Measurements from ENCODE around the gene KCNG1.

DNA sequence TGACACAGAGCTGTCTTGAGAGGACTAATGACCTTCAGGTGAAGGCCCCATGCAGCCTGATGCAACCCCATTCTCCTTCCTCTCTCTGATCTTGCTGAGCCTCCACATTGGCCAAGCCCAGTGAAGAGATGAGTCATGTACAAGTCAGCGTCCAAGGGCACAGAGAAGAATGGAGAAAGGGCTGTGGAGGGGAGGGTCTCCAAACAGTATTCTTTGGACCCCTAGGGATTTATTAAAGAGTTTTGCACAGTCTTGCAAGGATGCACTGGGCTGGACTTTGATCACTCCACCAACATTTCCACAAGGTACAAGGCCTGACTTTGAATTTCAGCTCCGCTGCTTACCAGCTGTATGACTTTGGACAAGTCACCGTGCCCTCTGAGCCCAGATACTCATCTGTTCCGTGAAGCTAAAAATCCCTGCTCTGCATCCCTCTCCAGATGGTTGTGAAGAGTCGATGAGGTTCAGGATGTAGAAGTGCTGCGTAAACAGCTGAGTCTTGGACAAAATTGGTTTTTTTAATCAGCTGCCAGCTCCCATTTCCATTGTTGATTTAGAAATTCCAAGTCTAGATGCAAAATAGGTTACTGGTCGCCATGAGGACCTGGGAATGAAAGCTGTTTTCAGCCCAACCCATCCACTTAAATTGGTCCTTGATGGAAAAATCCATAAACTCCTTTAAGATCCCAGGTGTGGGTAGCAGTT is 14.1 kb upstream of the KCNG1 start:
- TF ChIP-seq SMC3 (conservative IDR thresholded peaks at IDR 0.05; ENCODE audit: poor library complexity) = no peak
- TF ChIP-seq, protein P1, sequence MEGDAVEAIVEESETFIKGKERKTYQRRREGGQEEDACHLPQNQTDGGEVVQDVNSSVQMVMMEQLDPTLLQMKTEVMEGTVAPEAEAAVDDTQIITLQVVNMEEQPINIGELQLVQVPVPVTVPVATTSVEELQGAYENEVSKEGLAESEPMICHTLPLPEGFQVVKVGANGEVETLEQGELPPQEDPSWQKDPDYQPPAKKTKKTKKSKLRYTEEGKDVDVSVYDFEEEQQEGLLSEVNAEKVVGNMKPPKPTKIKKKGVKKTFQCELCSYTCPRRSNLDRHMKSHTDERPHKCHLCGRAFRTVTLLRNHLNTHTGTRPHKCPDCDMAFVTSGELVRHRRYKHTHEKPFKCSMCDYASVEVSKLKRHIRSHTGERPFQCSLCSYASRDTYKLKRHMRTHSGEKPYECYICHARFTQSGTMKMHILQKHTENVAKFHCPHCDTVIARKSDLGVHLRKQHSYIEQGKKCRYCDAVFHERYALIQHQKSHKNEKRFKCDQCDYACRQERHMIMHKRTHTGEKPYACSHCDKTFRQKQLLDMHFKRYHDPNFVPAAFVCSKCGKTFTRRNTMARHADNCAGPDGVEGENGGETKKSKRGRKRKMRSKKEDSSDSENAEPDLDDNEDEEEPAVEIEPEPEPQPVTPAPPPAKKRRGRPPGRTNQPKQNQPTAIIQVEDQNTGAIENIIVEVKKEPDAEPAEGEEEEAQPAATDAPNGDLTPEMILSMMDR (IDR thresholded peaks at IDR 0.05; ENCODE audit: poor library complexity, severe bottlenecking) = no peak
- TF ChIP-seq, protein P2, sequence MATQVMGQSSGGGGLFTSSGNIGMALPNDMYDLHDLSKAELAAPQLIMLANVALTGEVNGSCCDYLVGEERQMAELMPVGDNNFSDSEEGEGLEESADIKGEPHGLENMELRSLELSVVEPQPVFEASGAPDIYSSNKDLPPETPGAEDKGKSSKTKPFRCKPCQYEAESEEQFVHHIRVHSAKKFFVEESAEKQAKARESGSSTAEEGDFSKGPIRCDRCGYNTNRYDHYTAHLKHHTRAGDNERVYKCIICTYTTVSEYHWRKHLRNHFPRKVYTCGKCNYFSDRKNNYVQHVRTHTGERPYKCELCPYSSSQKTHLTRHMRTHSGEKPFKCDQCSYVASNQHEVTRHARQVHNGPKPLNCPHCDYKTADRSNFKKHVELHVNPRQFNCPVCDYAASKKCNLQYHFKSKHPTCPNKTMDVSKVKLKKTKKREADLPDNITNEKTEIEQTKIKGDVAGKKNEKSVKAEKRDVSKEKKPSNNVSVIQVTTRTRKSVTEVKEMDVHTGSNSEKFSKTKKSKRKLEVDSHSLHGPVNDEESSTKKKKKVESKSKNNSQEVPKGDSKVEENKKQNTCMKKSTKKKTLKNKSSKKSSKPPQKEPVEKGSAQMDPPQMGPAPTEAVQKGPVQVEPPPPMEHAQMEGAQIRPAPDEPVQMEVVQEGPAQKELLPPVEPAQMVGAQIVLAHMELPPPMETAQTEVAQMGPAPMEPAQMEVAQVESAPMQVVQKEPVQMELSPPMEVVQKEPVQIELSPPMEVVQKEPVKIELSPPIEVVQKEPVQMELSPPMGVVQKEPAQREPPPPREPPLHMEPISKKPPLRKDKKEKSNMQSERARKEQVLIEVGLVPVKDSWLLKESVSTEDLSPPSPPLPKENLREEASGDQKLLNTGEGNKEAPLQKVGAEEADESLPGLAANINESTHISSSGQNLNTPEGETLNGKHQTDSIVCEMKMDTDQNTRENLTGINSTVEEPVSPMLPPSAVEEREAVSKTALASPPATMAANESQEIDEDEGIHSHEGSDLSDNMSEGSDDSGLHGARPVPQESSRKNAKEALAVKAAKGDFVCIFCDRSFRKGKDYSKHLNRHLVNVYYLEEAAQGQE (IDR thresholded peaks at IDR 0.05; ENCODE audit: borderline replicate concordance) = no peak
- TF ChIP-seq TAF1 (IDR thresholded peaks at IDR 0.05; ENCODE audit: low read depth) = no peak
- TF ChIP-seq EZH2 (IDR thresholded peaks at IDR 0.05; ENCODE audit: borderline replicate concordance, insufficient read depth, low read length, poor library complexity, severe bottlenecking) = no peak

Measured in neural cell (in vitro differentiated cells).